Caki2 (cell line): ENCODE measurements around the gene NTN4. TPM values are rescaled to one million over a fixed set of nuclear protein-coding genes. Genes with fewer than 3 reads are reported as not detected.
"Not testable (repeated sequence)": the region's sequence is repeated elsewhere in the genome, so short reads cannot be mapped to it uniquely, and the experiment has no call there.

Source experiments
- DNase-seq: peaks from one replicate; pipeline ENCODE4 v3.0.0-alpha.2; 2015; ENCODE audit warnings: low read depth
- in situ Hi-C: cut with HindIII; loops from 2 replicates; pipeline ENCODE4 v1.10.0; 2016; ENCODE audit warnings: low sequenced_read_pairs, low pct_unique_long_range_greater_than_20kb, mixed read lengths
- total RNA-seq: library from RNA; depleted of rRNA; stranded (reverse); fragments of >200 nt; shearing (Covaris generic); gene quantifications from 2 replicates; pipeline ENCODE4 v1.2.3, GENCODE V29; 2014; ENCODE audit warnings: low replicate concordance; rRNA removed

Gene NTN4
- total RNA-seq, 1 experiment from 2014 or later: 91.7 TPM

- in situ Hi-C loops: no loop called here
- no peak for DNase-seq
Measured at GRCh38 chr12:95620171-95620570, 170.4 kb downstream of the NTN4 start.

GRCh38 chr12:95616470-95616869 lies 174.1 kb downstream of the NTN4 start:
- in situ Hi-C loops, DNase-seq: not testable (repeated sequence)

GRCh38 chr12:95615749-95616148 lies 174.8 kb downstream of the NTN4 start:
- DNase-seq: no peak
- in situ Hi-C loops: no loop called here

GRCh38 chr12:95614390-95614982 lies 176.1 kb downstream of the NTN4 start:
- no peak for DNase-seq
- in situ Hi-C loops: no loop called here

- DNase-seq: no peak
- in situ Hi-C loops: no loop called here
Measured at GRCh38 chr12:95613021-95613420, 177.5 kb downstream of the NTN4 start.

- in situ Hi-C loops: no loop called here
- peak; percentile 59 for DNase-seq
Measured at GRCh38 chr12:95611676-95612309, 178.8 kb downstream of the NTN4 start.

GRCh38 chr12:95608252-95609033 lies 182.1 kb downstream of the NTN4 start:
- in situ Hi-C loops: no loop called here
- peak; percentile 65 for DNase-seq

Other genes with a start within 250 kb of the NTN4 start
- not detected in 2 replicates for gene USP44, start 239.3 kb downstream of the NTN4 start, total RNA-seq
- gene SNRPF, start 68.2 kb upstream of the NTN4 start, total RNA-seq: 5.6 and 6.7 TPM in 2 replicates
- gene CCDC38, start 151.8 kb upstream of the NTN4 start, total RNA-seq: 0.14 and 0.20 TPM in 2 replicates
- gene AMDHD1, start 152.6 kb upstream of the NTN4 start, total RNA-seq: 1.1 TPM in 1 of 2 replicates, not detected in the other
- gene HAL, start 205.6 kb upstream of the NTN4 start, total RNA-seq: not detected in 2 replicates
- gene LTA4H, start 244.8 kb upstream of the NTN4 start, total RNA-seq: 43.7 and 78.5 TPM in 2 replicates